Activated CD4-positive, alpha-beta T cell treated with anti-CD3 and anti-CD28 coated beads, Interleukin-2, amount 10 ng/mL, durations not matched to agents 24 days and 14 days (primary cell): ENCODE data around the gene HTRA2. TPM values are rescaled to one million over a fixed set of nuclear protein-coding genes. Genes with fewer than 3 reads are reported as not detected.

Experiments used
- DNase-seq: peaks from one replicate; pipeline ENCODE4 v3.0.0; 2022
- H3K27ac Mint-ChIP-seq: one replicate; pipeline ENCODE4 v1.8.0; 2022; ENCODE audit warnings: mild to moderate bottlenecking, mixed read lengths
- H3K27me3 Mint-ChIP-seq: one replicate; pipeline ENCODE4 v1.8.0; 2022; ENCODE audit warnings: mixed read lengths
- H3K36me3 Mint-ChIP-seq: one replicate; pipeline ENCODE4 v1.8.0; 2022; ENCODE audit warnings: low read depth, mild to moderate bottlenecking, mixed read lengths
- H3K4me1 Mint-ChIP-seq: one replicate; pipeline ENCODE4 v1.8.0; 2021; ENCODE audit warnings: mixed read lengths
- H3K4me3 Mint-ChIP-seq: one replicate; pipeline ENCODE4 v1.8.0; 2022; ENCODE audit warnings: mild to moderate bottlenecking, moderate library complexity, mixed read lengths
- H3K9me3 Mint-ChIP-seq: one replicate; pipeline ENCODE4 v1.8.0; 2021; ENCODE audit warnings: mixed read lengths
- intact Hi-C: fragments of 100-400 bp; cut with micrococcal nuclease; formaldehyde crosslinking; loops from one replicate; pipeline ENCODE4 v1.15.1; 2023
- total RNA-seq: library from RNA; stranded (reverse); gene quantifications from 2 replicates; pipeline ENCODE4 v1.2.3, GENCODE V29; 2022

HTRA2 gene
- total RNA-seq, 1 donor from 2014 or later = 56.4 TPM

- Mint-ChIP-seq H3K27me3 (peaks cover 38% of the 10 kb centered on the region), H3K27ac (no peak overlapping the region), H3K36me3 (peaks cover 45% of the 10 kb centered on the region), H3K4me3 (peak overlapping the region; percentile 95), H3K9me3 (no peaks in the 10 kb centered on the region), H3K4me1 (peaks cover 16% of the 10 kb centered on the region)
- intact Hi-C loops = no loop called here
- no peak for DNase-seq
These were observed 32.5 kb upstream of the HTRA2 start for GRCh38 chr2:74496997-74497776.

GRCh38 chr2:74497777-74498499 lies 31.8 kb upstream of the HTRA2 start:
- peaks cover 44% of the 10 kb centered on the region for H3K27me3 Mint-ChIP-seq
- peak overlapping the region; percentile 86 for H3K27ac Mint-ChIP-seq
- peaks cover 39% of the 10 kb centered on the region for H3K36me3 Mint-ChIP-seq
- peak overlapping the region; percentile 95 for H3K4me3 Mint-ChIP-seq
- H3K4me1 Mint-ChIP-seq = peaks cover 20% of the 10 kb centered on the region
- intact Hi-C loops = loop anchor here (1.0 to 2.0 kb wide), 3 partner anchors 15 to 89 kb away; partner anchors contain the start of genes AUP1, CCDC142, HTRA2 and TTC31
- DNase-seq = peak; percentile 83
- H3K9me3 Mint-ChIP-seq = no peaks in the 10 kb centered on the region

GRCh38 chr2:74498500-74499266 lies 31.1 kb upstream of the HTRA2 start:
- Mint-ChIP-seq H3K4me3 (peak overlapping the region; percentile 95), H3K4me1 (peaks cover 27% of the 10 kb centered on the region), H3K27me3 (peaks cover 47% of the 10 kb centered on the region), H3K9me3 (no peaks in the 10 kb centered on the region), H3K36me3 (peaks cover 37% of the 10 kb centered on the region), H3K27ac (peak overlapping the region; percentile 86)
- peak; percentile 82 for DNase-seq
- intact Hi-C loops = loop anchor here (1.0 to 2.0 kb wide), 4 partner anchors 16 to 89 kb away; partner anchors contain the start of genes AUP1, CCDC142, HTRA2 and TTC31

- intact Hi-C loops = loop anchor here (1.0 to 2.0 kb wide), 2 partner anchors 16 to 17 kb away; partner anchors contain the start of genes CCDC142 and TTC31
These were observed 30.3 kb upstream of the HTRA2 start, which contains the start of gene LBX2 for GRCh38 chr2:74499267-74499939. Gene LBX2 (minus strand): TSS chr2:74499603. CDS start chr2:74499537, 66 bp downstream.

GRCh38 chr2:74499940-74500577 lies 29.7 kb upstream of the HTRA2 start:
- peaks cover 47% of the 10 kb centered on the region for H3K27me3 Mint-ChIP-seq
- no peak for DNase-seq
- H3K4me3 Mint-ChIP-seq = peak overlapping the region; percentile 48
- peaks cover 37% of the 10 kb centered on the region for H3K36me3 Mint-ChIP-seq
- H3K9me3 Mint-ChIP-seq = no peaks in the 10 kb centered on the region
- H3K4me1 Mint-ChIP-seq = peaks cover 38% of the 10 kb centered on the region
- intact Hi-C loops = loop anchor here (1.0 to 2.0 kb wide), 2 partner anchors 15 to 17 kb away; partner anchors contain the start of genes CCDC142 and TTC31
- no peak overlapping the region for H3K27ac Mint-ChIP-seq

More at GRCh38 chr2:74499267-74499939, 30.3 kb upstream of the HTRA2 start, which contains the start of gene LBX2:
- H3K27ac Mint-ChIP-seq = peak within 1 kb of the TSS; percentile 86
- peaks cover 47% of the 10 kb centered on the region for H3K27me3 Mint-ChIP-seq
- no peak for DNase-seq
- H3K4me3 Mint-ChIP-seq = peak within 1 kb of the TSS; percentile 95
- peaks cover 33% of the 10 kb centered on the region for H3K36me3 Mint-ChIP-seq
- H3K9me3 Mint-ChIP-seq = no peaks in the 10 kb centered on the region
- peaks cover 32% of the 10 kb centered on the region for H3K4me1 Mint-ChIP-seq

GRCh38 chr2:74500578-74500946 lies 29.2 kb upstream of the HTRA2 start:
- Mint-ChIP-seq H3K36me3 (peaks cover 37% of the 10 kb centered on the region), H3K4me3 (no peak overlapping the region), H3K4me1 (peaks cover 43% of the 10 kb centered on the region), H3K27ac (no peak overlapping the region), H3K9me3 (no peaks in the 10 kb centered on the region), H3K27me3 (peaks cover 47% of the 10 kb centered on the region)
- no peak for DNase-seq
- intact Hi-C loops = no loop called here

- Mint-ChIP-seq H3K4me3 (peak overlapping the region; percentile 77), H3K27me3 (peaks cover 47% of the 10 kb centered on the region), H3K27ac (peak overlapping the region; percentile 17), H3K9me3 (no peaks in the 10 kb centered on the region), H3K36me3 (peaks cover 40% of the 10 kb centered on the region), H3K4me1 (peaks cover 48% of the 10 kb centered on the region)
- intact Hi-C loops = no loop called here
- DNase-seq = no peak
These were observed 28.2 kb upstream of the HTRA2 start for GRCh38 chr2:74501335-74502071.

GRCh38 chr2:74502147-74502719 lies 27.5 kb upstream of the HTRA2 start:
- H3K27ac Mint-ChIP-seq = peak overlapping the region; percentile 17
- peaks cover 47% of the 10 kb centered on the region for H3K27me3 Mint-ChIP-seq
- H3K9me3 Mint-ChIP-seq = no peaks in the 10 kb centered on the region
- intact Hi-C loops = no loop called here
- no peak for DNase-seq
- peak overlapping the region; percentile 77 for H3K4me3 Mint-ChIP-seq
- peaks cover 44% of the 10 kb centered on the region for H3K36me3 Mint-ChIP-seq
- peaks cover 52% of the 10 kb centered on the region for H3K4me1 Mint-ChIP-seq

- Mint-ChIP-seq H3K9me3 (no peaks in the 10 kb centered on the region), H3K27me3 (peaks cover 46% of the 10 kb centered on the region), H3K4me3 (peak overlapping the region; percentile 77), H3K36me3 (peaks cover 47% of the 10 kb centered on the region), H3K4me1 (peaks cover 59% of the 10 kb centered on the region), H3K27ac (peak overlapping the region; percentile 58)
- intact Hi-C loops = loop anchor here (1.0 kb wide), 1 partner anchor 11 kb away; the partner anchor contains the start of gene TLX2
- DNase-seq = peak; percentile 85
These were observed 26.8 kb upstream of the HTRA2 start for GRCh38 chr2:74502720-74503505.

GRCh38 chr2:74503506-74504475 lies 25.9 kb upstream of the HTRA2 start:
- no peaks in the 10 kb centered on the region for H3K9me3 Mint-ChIP-seq
- H3K27me3 Mint-ChIP-seq = peaks cover 40% of the 10 kb centered on the region
- no peak overlapping the region for H3K27ac Mint-ChIP-seq
- no peak for DNase-seq
- H3K36me3 Mint-ChIP-seq = peaks cover 43% of the 10 kb centered on the region
- peak overlapping the region; percentile 77 for H3K4me3 Mint-ChIP-seq
- intact Hi-C loops = loop anchor here (1.0 kb wide), 1 partner anchor 11 kb away; the partner anchor contains the start of gene TLX2
- peaks cover 62% of the 10 kb centered on the region for H3K4me1 Mint-ChIP-seq
